DMS 273 treated with DMSO at 0.1 percent for 48 hours (cell line): ENCODE data around the gene B3GLCT.
"Not testable (repeated sequence)": the region's sequence is repeated elsewhere in the genome, so short reads cannot be mapped to it uniquely, and the experiment has no call there.

Source experiments
- DNase-seq: peaks from one replicate; lab custom pipeline; 2025; lab: John Stamatoyannopoulos, UW

Gene B3GLCT

GRCh38 chr13:31184451-31184850, 15.3 kb upstream of the B3GLCT start:
- DNase-seq: no peak

DNA sequence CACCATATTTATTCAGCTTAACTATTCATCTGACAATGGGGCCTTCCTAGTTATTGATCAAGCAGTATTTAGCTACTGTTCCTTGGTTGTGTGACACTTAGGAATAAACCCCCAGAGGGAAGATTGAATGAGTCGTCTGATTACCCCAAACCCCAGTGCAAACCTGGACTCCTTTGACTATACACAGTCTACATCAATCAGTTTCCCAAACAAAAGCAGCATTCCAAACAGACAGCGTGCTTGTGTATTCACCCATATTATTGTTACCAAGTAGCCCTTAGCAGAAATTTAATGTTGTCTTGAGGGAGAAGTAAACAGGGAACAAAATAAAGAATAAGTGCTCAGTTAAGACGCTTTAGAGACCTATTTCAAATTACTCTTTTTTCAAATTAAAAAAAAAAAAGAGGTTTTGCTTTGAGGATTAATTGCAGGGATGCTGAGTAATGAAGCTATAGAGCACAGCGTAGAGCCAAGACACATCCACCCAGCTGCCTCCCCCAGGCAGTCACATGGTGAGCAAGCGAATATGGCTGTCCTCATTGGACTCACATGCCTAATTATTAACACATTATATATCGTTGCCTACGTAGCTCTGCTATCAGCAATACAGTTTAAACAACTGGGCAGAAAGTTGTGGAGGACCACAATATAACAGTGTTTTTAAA, 14.7 kb upstream of the B3GLCT start:
- no peak for DNase-seq

GRCh38 chr13:31191748-31192147, 8.0 kb upstream of the B3GLCT start:
- DNase-seq: no peak

GRCh38 chr13:31192306-31192705, 7.5 kb upstream of the B3GLCT start:
- DNase-seq: no peak

- no peak for DNase-seq
Measured at GRCh38 chr13:31195616-31196015, 4.2 kb upstream of the B3GLCT start.

DNA sequence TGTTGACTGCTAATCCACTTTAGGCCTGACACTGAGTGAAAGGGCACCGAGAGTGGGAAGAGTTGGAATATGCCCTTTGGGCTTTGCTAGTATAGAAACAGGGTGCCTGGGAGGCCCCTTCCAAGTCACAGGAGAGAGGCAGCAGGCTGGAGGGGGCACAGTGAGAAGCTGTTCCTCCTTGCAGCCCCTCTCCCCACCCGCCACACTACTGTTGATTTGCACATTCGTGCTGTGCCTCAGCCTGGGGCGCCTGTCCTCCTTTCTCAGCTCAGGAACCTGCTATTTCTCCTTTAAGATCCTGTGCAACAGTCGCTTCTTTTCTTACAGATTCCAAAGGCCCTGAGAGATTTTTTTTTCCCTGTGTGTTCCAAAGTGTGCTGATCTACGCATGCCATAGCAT, 2.8 kb upstream of the B3GLCT start:
- DNase-seq: no peak

DNA sequence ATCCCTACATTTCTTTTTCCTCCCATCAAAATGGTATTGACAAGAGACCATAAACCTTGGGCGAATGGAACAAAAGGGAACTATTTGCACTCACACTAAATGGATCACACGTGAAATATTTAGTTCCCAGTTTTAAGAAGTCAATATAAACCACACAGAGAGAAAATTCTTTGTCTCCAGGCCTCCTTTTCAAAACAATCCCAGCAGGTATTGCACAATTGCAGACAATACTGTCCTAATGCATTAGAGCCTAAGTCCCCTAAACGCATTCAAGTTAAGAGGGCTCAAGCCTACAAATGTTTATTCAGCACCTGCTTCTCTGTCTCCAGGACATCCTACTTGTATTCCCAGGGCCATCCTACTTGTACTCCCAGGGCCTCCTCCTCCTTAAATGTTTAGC, 1.3 kb upstream of the B3GLCT start:
- DNase-seq: no peak

- no peak for DNase-seq
Measured at GRCh38 chr13:31199527-31199848, 287 bp upstream of the B3GLCT start.

DNA sequence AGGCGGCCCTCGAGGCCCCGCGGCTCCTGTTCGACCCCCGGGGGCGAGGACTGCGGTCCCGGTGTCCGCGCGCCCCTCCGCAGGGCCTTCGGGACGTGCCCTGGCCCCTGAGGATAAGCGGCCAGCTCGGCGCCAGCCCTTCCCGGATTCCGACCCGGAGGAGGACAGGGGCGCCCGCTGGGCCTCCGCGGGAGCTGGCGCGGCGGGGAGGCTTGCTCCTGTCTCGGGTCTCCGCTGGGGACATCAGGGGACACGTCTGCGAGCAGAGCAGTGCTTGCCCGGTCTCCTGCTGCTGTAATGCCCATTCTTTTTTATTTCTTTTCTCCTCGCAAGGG, 829 bp downstream of the B3GLCT start:
- DNase-seq: no peak

DNA sequence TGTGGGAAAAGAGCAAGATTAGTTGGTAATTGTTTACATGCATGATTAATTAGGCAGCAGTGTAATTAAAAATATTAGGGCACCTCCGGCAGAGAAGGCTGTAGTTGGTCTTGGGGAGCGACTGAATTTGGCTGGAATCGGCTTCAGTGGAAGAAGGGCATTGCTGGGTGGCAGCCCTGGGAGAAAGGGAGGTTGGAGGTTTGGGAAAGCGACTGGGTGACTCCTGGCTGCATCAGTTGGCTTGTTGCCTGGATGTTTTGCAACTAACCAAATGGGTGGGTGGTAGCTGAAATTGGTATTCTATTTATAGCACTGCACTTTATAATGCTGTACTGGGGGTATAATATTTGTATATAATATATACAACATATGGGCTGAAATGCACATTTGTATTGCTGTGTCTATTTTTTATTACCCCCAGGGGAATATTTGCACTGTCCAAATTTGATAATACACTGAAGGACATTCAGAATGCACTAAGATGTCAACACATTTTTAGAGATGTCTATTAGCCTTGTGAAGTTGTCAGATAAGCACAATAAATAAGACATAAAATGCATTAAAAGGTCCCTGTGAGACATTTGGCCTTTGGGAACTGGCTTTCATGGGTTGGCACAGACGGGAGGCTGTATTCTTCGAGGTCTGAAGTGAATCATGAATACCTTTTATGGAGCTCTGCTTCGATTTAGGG, 1.7 kb downstream of the B3GLCT start:
- no peak for DNase-seq

- no peak for DNase-seq
Measured at GRCh38 chr13:31204592-31204991, 4.8 kb downstream of the B3GLCT start.

DNA sequence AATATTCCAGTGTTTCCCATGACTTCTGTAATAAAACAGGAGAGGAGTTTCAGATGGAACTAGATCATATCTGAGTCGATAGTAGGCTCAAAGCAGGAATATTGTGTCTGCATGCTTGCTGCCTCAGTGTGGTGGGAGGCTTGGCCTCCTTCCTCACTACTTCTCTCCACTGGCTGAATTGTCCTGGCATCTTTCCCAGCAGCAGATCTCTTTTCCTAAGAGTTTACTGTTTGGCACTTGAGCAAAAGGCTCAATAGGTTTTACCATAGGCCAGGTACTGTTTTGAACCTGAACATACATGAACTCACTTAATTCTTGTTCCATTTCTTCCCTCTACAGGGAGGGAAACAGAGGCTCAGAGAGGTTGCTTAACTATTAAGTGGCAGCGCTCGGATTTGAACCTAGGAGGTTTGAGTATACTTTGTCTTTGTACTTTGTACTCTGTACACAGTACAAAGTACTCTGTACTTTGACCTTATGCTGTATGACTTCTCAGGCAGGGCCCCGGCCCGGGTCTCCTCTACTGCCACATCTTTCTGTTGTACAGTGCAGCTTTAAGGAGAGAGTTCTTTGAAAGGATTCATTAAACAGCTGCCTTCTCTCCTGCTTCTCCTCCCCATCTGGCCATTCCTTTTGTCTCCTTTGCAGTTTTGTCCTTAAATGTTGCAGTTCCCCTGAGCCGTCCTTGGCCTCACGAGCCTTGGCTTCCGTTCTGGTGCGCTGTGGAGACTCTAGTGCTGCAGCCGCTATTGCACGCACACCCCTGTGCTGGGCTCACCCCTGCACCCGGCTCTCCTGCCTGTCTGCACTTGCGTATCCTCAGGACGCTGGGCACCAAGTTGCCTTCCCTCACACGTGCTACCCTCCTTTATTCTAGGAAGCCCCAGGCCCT, 8.1 kb downstream of the B3GLCT start:
- no peak for DNase-seq

- DNase-seq: no peak
Measured at GRCh38 chr13:31208559-31209122, 8.9 kb downstream of the B3GLCT start.

GRCh38 chr13:31209172-31209840, 9.5 kb downstream of the B3GLCT start:
- DNase-seq: peak; percentile 90

DNA sequence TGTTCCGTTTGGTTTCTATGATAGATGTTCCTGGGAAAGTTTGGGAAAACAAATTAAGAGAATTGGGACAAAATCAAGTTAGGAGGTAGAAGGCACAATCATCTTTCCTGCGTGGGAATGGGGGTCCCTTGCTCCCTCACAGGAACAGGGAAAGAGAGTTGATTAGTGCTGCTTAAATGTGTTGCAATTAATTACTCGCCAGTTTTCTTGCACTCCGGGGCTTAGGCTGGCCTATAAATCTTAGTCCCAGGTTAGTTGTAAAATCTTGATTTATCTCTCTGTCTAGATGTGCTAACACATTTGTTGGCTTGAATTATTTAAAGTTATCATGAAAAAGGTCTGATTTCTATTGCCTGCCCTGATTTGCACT, 10.1 kb downstream of the B3GLCT start:
- DNase-seq: no peak

DNA sequence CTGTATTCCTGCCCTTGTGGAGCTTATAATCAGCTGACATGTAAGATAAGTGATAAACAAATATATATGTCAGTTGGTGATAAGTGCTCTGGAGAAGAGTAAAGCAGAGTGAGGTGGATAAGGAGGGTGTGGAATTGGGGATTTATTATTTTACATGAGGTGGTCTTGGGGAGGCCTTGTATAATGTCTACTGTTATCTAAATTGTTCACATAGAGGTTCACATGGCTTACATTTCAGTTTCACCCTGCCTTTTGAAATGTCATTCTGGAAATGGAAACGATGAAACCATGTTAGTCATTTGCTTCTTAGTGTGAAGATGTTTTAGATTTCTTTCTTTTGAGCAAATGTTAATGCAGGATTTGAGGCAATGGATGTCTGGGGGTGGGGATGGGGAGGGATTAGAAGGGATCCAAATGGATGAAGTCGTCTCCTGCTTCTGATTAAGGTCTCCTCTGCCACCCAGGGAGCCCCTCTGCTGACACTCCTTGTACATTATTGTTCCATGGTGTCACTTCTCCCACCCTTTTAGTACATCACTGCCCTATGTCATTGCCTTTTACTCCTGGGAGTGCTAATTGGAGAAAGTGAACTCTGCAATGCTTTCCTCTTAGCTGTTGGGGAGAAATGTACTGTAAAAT, 14.0 kb downstream of the B3GLCT start:
- DNase-seq: no peak

DNA sequence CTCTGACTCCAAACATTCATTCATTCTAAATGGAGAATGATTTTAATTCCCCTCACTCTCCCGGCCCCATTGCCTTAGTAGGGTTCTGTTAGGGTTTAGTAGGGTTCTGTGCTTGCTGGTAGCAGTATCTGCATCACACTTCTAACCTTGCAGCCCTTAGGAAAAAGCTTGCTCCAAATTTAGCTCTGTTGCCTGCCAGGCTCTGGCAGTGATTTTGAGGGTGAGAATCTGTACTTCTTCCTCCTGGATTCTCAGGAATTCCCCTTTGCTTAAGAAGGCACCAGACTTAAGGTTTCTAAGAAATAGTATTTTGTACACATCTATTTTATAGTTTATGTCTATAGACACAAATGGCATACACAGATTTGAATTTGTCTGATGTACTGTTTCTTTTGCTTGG, 14.7 kb downstream of the B3GLCT start:
- DNase-seq: no peak

- DNase-seq: not testable (repeated sequence)
Measured at GRCh38 chr13:31216916-31217315, 17.1 kb downstream of the B3GLCT start.

DNA sequence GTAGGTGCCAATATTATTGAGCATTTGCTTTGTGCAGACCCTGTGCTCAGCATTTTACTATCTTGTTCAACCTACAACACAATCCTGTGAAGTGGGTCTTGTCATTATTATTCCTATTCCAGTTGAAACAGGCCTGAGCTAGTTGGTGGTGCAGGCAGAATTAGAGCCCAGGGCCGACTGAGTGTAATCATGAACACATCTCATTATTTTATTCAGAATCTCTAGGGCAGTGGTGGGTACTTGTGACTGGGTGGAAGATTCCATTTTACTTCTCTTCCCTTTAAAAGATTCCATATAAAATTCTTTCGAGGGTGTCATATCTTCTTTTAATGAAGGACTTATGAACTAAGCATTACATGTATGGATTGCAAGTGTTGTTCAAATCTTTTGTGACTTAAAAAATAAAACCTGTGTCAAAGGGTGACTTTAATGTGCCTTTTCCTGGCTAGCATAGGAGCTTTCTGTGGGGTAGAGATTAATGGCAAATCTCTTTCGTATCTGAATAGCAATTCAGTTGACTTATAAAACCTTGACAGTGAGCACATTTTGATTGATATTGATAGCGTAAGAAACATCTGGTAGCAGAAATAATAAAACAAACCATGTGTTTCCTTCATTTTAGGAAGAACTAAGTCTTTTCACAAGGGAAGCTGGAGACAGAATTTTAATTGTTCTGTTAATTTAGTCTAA, 20.3 kb downstream of the B3GLCT start:
- no peak for DNase-seq

DNA sequence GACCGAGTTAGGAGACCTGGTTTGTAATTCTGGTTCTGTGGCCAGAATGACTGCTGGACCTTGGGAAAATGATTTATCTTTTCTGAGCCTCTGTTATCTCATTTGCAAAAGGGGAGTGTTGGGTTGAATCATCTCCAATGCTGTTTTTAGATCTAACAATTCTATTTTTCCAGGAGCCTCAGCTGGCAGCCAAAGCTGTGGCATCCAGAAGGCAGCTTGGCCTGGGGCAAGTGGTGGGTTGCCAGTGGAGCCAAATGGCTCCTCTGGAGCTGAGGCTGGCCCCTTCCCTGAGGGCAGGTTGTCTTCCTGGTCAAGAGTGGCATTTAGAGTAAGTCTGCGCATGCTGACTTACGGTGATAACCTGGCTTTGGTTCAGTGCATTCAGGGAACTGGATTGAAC, 21.3 kb downstream of the B3GLCT start:
- no peak for DNase-seq

DNA sequence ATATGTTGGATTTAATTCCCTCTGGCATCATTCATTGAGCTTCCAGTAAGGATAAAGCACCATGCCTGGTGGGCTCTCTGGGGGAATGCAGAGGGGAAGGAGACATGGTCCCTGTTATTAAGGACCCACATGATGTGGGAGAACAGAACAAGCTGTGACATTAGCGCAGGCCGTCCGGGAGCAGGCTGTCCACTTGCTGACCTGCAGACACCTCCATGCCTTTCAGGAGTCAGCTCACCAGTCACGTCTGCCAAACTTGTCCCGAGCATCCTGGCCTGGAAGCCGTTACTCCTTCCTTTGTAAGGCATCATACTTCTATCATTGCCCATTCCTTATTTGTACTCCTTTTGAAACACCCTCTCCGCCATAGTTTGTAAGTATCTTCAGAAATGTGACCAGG, 23.4 kb downstream of the B3GLCT start:
- no peak for DNase-seq
